ELF-1 (cell line): Measurements from ENCODE around the gene DENND2A.
"Not testable (repeated sequence)": the region's sequence is repeated elsewhere in the genome, so short reads cannot be mapped to it uniquely, and the experiment has no call there.

Source experiments
- DNase-seq: peaks from one replicate; pipeline ENCODE4 v3.0.0-alpha.2; 2016; ENCODE audit warnings: low read depth, low spot score

The DENND2A gene

DNA sequence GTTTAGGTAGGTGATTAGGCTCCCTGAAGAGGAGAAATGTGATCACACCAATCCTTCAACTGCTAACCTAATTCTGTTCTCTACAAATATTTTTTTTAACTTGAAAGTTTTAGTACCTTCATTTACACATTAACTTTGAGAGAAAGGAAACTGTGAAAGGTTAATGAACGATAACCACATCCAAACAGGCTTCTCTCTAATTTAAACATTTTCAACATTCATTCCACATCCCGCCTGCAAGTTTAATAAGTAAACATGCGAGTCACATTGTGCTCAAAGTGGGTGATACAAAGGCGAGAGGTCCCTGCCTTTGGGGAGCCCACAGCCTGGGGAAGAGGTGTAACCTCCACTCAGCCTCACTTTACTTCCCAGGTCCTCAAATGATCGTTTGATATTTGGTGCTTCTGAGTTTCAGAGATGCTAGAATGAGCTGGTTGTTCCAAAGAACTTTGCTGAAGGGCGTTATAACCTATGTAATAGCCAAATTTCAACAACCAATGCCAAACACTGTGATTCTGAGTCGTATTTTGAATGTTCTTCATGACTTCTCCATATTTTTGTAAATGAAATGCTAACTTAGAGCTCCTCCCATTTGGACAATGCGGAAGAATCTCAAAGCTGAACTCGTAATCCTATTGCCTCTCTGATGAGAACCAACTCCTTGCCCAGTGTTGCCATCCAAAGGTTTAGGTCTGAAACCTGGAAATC lies 47.5 kb downstream of the DENND2A start:
- no peak for DNase-seq

DNA sequence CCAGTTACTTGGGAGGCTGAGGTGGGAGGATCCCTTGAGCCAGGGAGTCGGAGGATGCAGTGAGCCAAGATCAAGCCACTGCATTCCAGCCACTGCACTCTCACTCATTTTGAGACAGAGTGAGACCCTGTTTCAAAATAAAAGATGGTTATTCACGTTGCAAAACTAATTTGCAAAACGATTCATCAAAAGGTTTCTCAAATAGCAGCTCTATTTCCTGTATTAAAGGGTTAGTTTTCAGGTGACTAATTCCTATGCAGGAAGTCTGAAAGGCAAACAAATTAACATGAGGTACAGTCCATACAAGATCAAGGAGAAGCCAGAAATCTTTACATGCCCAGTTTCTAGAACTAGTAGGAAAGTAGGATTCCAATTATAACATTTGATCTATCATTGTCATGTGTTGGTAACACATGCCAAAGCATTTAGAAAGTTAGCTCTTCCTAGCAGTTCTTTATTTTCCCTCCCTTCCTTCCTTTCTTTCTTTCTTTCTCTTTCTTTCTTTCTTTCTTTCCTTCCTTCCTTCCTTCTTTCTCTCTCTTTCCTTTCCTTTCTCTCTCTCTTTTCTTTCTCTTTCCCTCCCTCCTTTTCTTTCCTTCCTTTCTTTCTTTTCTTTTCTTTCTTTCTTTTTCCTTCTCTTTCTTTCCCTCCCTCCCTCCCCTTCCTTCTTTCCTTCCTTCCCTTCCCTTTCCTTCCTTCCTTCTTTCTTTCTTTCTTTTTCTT lies 49.3 kb downstream of the DENND2A start:
- DNase-seq, result no peak

DNA sequence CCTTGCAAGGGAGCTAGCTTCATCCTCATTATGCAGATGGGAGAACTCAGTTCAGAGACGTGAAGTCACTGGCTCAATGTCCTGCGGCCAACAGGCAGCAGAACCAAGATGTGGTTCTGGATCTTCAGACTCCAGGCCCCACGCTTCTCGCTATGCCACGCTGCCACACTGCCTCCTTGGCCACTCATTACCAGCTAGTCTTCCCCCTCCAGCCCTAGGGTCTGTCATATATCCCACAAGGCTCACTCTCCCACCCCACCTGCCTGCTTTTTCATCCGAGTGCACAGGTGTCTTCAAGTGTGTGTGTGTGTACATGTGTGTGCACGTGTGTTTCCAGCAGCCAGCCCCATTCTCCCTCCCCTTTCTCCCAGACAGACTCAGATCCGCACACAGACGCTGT lies 53.4 kb downstream of the DENND2A start:
- DNase-seq, result no peak

DNA sequence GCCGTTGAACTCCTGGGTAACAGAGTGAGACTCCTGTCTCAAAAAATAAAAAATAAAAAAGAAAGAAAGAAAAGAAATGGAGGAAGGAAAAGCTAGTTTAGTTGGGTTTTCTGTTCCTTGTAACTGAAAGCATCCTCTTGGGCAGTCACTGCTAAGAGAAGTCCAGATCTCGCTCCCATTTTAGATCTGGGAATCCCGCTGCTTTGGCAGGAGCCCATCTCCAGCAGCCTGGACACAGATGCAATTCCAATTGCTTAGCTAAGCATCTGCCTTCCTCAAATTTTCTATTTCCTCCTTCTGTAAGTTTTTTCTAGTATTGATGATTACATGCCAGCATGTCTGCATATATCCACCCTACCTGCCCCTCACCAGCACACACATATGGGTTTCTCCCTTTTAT lies 54.1 kb downstream of the DENND2A start:
- no peak for DNase-seq

DNA sequence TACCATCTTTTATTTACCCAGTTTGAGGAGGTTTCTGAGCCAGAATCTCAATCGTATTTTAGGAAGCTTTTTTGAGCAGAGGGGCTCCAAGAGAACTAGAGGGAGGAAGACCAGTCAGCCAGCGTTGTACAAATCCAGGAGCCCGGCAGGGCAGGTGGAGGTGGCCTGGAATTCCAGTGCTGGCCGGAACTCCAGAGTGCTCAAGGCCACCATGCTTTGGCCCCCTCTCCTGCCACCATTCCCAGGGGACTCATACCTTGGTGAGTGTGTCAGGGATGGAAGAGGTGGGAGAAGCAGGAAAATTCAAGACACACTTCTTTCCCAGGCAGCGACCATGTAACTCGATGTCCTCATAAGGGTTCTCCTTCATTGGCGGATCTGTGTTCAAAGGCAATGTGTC lies 55.3 kb downstream of the DENND2A start:
- DNase-seq, result no peak

DNA sequence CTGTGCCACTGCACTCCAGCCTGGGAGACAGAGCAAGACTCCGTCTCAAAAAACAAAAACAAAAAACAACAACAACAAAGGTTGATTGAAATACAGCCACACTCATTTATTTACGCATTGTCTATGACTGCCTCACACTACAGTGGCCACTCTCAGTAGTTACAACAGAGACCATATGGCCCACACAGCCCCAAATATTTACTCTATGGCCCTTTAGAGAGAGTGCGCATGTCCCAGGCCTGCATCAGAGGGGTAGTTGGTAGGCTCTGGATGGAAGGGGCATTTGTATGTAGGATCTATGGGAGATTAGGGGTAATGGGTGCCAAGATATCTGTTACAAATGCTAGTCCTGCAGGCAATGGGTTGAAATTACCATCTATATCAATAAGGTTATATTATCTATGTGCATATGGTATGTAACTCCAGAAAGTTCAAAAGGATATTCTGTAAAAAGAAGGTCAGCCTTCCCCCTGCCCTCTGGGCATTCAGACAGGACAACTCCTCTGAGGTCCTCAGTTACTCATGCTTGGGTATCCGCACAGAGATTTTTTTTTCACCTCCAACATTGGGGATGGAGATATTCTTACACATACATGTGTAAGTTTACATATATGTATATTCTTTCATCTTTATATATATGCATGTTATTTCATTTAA lies 56.3 kb downstream of the DENND2A start:
- DNase-seq, result no peak

DNA sequence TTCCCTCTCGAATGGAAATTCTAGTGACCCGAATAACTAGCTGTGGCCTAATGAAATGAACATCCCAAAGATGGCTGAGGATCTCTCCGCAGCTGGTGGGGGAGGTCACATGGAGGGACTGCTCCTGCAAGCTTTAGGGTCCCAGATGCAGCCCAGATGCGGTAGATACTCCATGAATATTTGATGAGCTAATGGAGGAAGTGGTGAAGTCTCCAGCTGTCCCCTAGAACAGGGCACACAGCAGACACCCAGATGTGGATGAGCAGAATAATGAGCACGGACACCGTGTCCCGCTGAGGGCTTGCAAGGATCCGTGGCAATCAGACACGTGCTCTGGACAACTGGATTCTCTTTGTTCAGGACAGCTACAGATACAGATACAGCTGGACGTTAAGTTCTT lies 59.2 kb downstream of the DENND2A start:
- no peak for DNase-seq

DNA sequence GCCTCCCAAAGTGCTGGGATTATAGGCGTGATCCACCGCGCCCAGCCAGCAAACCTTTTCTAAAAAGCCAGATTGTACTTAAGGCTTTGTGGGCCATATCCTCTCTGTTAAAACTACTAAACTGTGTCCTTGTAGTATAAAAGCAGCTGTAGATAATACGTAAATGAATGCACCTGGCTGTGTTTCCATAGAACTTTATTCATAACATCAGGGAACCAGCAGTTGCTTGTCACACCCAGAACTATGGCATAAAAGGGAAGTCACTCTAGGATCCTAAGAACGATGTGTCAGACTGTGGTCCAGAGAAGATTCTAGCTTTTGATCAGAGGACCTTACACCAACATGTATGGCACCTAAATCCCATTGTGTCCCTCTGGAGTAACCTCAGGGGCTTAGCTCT lies 63.0 kb downstream of the DENND2A start:
- no peak for DNase-seq

DNA sequence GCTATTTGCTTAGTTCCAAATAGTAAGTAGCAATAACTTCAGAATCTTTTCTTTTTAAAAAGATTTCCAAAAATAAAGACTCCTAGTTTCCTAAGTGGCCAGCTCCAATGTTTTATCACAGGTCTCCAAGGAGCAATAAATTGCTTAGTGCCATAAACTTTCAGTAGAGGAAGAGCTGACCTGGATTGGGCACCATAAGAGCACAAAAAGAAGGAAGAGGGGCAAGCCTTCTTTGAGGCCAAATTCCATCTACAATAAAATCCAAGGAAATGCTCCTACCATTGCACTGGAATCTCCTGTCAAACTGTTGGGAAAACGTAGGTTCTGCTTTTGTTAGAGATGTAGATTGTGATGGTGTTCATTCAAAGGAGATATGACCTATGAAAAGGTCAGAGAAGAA lies 64.0 kb downstream of the DENND2A start:
- DNase-seq, result no peak

DNA sequence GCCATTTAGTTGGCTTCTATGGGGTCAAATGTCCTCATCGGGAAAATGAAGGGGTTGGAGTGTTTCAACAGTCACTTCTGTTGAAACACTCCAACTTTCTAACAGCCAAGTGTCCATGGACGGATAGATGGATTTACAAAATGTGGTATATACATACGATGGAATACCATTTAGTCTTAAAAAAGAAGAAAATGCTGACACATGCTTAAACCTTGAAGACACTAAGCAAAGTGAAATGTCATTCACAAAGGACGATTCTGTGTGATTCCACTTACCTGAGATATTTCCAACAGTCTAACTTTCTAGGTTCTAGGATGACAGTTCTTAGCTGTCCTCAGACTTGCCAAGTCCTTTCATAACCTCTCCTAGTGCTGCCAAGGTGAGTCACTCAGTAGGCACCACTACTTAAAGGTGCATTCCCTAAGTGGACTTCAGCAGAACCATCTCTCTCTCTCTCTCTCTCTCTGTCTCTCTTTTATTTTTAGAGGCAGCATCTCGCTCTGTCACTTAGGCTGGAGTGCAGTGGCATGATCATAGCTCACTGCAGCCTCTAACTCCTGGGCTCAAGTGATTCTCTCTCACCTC lies 69.0 kb downstream of the DENND2A start:
- no peak for DNase-seq

DNA sequence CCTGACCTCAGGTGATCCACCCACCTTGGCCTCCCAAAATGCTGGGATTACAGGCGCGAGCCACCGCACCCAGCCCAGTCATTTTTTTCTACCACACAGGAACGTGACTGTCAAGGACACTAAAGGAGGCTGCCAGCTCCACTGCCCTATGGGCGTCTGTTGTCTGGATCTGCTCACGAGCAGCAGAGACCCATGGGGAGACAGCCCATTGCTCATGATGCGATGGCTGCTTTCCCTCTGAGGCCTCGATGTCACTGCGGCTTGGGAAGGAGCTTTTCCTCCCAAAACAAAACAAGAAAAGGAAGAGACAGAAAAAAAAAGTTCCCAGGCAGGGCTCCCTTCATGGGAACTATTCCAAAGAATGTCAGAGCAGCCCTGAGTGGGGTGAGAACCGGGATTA lies 70.5 kb downstream of the DENND2A start:
- no peak for DNase-seq

DNA sequence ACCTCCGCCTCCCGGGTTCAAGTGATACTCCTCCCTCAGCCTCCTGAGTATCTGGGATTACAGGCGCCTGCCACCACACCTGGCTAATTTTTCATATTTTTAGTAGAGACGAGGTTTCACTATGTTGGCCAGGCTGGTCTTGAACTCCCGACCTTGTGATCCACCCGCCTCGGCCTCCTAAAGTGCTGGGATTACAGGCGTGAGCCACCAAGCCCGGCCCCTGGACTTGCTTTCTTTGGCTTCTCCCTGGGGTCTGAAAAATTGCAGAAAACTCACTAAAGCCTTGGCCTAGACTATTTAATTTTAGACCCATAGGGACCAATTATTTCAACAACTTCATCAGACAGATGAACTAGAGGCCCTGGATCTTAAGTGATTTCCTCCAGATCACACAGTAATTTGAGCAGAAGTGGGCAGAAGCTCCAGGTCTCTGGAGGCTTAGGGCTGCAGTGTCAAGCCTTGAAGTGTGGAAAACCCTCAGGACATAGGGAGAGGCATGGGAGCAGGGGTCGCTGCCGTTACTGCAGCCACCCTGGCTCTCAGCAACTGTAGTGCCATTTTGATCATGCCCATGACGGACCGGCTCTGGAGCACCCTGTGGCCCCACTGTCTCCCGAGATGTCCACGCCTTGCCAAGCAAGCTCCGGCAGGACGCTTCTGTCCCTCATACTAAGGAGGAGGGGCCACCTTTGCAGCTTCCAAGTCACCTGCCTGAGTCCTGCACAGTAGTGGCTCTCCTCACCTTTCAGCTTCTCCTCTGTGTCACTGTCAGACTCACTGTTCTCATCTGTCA lies 72.4 kb downstream of the DENND2A start:
- DNase-seq, result no peak

DNA sequence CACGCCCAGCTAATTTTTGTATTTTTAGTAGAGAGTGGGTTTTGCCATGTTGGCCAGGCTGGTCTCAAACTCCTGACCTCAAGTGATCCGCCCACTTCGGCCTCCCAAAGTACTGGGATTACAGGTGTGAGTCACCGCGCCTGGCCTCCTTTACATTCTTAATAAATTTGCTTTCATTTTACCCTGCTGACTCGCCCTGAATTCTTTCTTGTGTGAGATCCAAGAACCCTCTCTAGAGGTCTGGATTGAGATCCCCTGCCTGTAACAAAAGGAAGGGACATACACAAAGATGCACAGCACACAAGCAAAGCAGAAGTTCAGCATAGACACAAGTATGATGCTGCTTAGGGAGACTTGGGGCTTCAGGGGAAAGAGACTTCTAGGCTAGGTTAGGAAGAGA lies 74.4 kb downstream of the DENND2A start:
- peak; percentile 36 for DNase-seq

DNA sequence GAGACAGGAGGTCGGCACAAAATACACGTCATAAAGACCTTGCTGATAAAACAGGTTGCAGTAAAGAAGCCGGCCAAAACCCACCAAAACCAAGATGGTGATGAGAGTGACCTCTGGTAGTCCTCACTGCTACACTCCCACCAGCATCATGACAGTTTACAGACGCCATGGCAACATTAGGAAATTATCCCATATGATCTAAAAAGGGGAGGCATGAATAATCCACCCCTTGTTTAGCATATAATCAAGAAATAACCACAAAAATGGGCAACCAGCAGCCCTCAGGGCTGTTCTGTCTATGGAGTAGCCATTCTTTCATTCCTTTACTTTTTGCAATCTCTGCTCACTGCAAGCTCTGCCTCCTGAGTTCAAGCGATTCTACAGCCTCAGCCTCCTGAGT lies 74.9 kb downstream of the DENND2A start:
- DNase-seq, result not testable (repeated sequence)

DNA sequence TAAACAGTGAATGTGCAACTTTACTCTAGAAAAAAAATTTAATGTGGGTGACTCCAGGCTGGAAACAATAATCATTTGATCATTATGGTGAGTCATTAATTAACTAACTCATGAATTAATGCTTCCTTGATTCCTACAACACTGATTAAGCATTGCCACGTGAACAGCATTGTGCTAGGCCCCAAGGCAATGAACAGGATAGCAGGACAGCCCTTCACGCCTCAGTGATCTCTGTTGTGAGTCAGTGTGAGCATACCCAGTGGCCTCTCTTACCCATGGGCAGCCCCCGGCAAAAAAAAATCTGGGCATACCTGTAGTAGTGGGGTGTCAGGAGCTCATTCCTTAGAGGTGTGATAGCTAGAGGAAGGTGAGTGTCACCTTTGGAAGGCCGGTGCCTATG lies 76.0 kb downstream of the DENND2A start:
- peak; percentile 31 for DNase-seq

DNA sequence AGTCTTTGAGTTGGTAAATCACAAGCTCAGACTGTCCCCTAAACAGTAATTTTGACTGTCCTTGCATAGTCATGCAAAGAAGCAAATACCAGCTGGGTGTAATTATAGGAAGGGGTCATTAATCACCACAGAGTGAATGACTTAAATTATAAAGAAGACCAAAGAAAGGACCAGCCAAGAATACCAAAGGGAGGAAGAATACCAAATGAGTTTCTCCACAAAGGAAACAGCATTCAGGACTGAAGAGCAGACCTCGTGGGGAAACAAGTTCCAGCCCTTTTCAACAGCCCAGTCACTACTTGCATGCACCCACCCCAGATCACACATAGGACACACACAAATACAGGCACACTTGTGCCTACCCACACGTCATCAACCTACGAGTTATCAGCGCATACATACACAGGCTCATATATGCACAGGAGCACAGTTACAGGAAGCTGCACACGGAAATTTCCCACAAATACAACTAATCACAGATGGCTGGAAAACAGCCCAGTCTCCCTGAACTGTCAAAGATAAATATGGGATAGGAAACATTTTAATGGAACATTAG lies 77.6 kb downstream of the DENND2A start:
- peak; percentile 55 for DNase-seq

DNA sequence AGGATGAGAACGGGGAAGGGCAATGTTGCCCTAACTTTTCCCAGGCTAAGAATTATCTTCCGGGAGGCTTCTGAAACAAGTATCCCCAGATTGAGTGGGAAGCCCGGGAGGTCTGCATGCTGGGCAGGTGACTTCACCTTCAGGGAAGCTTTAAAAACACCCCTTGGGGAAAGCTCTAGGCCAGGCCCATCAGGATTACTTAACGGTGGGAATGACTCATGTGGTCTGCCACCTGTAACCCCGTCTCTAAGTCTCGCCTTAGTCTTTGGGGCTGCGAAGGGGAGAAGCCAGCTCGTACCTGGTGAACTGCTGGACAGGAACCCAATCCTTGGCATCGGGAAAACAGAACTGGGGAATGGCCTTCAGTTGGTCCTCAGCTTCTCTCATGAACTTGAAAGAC lies 81.2 kb downstream of the DENND2A start:
- DNase-seq, result no peak

DNA sequence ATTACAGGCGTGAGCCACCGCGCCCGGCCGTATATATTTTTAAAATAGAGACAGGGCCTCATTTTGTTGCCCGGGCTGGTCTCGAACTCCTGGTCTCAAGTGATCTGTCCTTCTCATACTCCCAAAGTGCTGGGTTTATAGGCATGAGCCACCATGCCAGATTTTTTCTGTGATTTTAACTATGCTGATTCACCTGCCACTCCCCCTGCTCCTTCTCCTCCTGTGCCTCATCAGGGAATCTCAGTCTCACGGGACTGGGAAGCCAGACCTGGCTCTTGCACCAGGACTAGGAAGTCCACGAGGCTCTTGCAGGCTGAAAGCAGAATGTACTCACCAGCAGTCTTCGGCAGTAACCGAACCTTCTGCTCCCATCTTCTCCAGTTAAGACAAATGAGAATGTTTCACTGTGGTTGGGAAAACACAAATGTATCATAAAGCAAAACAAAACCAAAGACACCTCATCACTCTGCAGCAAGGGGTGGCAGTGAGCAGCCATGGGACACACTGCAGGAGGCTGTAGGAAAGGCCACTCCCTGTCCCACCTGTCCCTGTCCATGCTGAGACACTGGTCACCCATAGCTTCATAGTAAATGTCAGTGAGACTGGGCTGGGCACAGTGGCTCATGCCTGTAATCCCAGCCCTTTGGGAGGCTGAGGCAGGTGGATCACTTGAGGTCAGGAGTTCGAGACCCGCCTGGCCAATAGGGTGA lies 82.6 kb downstream of the DENND2A start:
- DNase-seq, result no peak

DNA sequence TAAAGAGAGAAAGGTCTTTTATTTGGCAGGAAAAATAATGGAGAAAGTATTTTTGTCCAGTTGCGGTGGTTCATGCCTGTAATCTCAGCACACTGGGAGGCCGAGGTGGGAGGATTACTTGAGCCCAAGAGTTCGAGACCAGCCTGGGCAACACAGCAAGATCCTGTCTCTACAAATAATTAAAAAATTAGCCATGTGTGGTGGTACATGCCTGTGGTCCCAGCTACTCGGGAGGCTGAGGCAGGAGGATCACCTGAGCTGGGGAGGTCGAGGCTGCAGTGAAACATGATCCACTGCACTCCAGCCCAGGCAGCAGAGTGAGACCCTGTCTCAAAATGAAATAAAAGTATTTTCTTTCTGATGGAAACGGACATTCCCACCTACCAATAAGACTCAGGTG lies 83.5 kb downstream of the DENND2A start:
- no peak for DNase-seq

DNA sequence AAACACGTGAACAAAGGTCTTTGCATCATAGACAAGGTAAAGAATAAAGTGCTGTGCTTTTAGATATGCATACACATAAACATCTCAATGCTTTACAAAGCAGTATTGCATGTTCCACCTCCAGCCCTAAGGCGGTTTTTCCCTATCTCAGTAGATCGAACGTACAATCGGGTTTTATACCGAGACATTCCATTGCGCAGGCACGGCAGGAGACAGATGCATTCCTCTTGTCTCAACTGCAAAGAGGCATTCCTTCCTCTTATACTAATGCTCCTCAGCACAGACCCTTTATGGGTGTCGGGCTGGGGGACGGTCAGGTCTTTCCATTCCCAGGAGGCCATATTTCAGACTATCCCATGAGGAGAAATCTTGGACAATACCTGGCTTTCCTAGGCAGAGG lies 87.4 kb downstream of the DENND2A start:
- DNase-seq, result peak; percentile 71

DNA sequence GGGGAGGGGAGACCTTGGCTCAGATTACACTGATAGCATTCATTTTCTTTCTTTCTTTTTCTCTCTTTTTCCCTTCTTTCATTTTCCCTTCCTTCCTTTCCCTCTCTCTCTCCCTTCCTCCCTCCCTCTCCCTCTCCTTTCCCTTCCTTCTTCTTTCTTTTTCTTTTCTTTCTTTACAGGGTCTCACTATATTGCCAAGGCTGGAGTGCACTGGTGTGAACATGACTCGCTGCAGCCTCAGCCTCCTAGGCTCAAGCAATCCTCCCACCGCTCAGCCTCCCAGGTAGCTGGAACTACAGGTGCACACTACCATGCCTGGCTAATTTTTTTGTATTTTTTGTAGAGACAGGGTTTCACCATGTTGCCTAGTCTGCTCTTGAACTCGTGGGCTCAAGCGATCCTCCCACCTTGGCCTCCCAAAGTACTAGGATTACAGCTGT lies 88.4 kb downstream of the DENND2A start:
- no peak for DNase-seq
